HG03460 (cell line): Measurements from ENCODE around the gene PCA3.

Experiments used
- ATAC-seq: cut with Tn5 transposase; IDR thresholded peaks from one replicate; pipeline ENCODE4 v1.9.1; 2021; ENCODE audit not compliant: unreplicated experiment

PCA3 gene

GRCh38 chr9:76756268-76756640 is 8.0 kb upstream of the PCA3 start:
- no peak for ATAC-seq

- no peak for ATAC-seq
Measured at GRCh38 chr9:76756941-76757673, 7.1 kb upstream of the PCA3 start.

- no peak for ATAC-seq
Measured at GRCh38 chr9:76758476-76758875, 5.8 kb upstream of the PCA3 start.

GRCh38 chr9:76759732-76760131 is 4.5 kb upstream of the PCA3 start:
- ATAC-seq, result no peak

- ATAC-seq, result no peak
Measured at GRCh38 chr9:76761448-76761847, 2.8 kb upstream of the PCA3 start.

- ATAC-seq, result no peak
Measured at GRCh38 chr9:76766126-76766525, 1.9 kb downstream of the PCA3 start.

- ATAC-seq, result no peak
Measured at GRCh38 chr9:76772686-76773445, 8.6 kb downstream of the PCA3 start.

GRCh38 chr9:76784881-76785280 is 20.6 kb downstream of the PCA3 start:
- no peak for ATAC-seq

GRCh38 chr9:76785501-76785900 is 21.3 kb downstream of the PCA3 start:
- no peak for ATAC-seq

GRCh38 chr9:76787677-76788076 is 23.4 kb downstream of the PCA3 start:
- no peak for ATAC-seq

GRCh38 chr9:76789840-76790239 is 25.6 kb downstream of the PCA3 start:
- no peak for ATAC-seq

GRCh38 chr9:76793784-76794431 is 29.7 kb downstream of the PCA3 start:
- no peak for ATAC-seq

- no peak for ATAC-seq
Measured at GRCh38 chr9:76796296-76796695, 32.1 kb downstream of the PCA3 start.

GRCh38 chr9:76798527-76798926 is 34.3 kb downstream of the PCA3 start:
- no peak for ATAC-seq

GRCh38 chr9:76799473-76799872 is 35.2 kb downstream of the PCA3 start:
- ATAC-seq, result no peak

- no peak for ATAC-seq
Measured at GRCh38 chr9:76800901-76801300, 36.7 kb downstream of the PCA3 start.

GRCh38 chr9:76803083-76803482 is 38.8 kb downstream of the PCA3 start:
- ATAC-seq, result no peak

- no peak for ATAC-seq
Measured at GRCh38 chr9:76803762-76804161, 39.5 kb downstream of the PCA3 start.

- ATAC-seq, result no peak
Measured at GRCh38 chr9:76808636-76809035, 44.4 kb downstream of the PCA3 start.

GRCh38 chr9:76810377-76810957 is 46.2 kb downstream of the PCA3 start:
- ATAC-seq, result no peak

GRCh38 chr9:76812591-76812990 is 48.4 kb downstream of the PCA3 start:
- no peak for ATAC-seq

- no peak for ATAC-seq
Measured at GRCh38 chr9:76817489-76817888, 53.3 kb downstream of the PCA3 start.
